ENCODE measurements around the gene PHTF1.

The PHTF1 gene

DNA sequence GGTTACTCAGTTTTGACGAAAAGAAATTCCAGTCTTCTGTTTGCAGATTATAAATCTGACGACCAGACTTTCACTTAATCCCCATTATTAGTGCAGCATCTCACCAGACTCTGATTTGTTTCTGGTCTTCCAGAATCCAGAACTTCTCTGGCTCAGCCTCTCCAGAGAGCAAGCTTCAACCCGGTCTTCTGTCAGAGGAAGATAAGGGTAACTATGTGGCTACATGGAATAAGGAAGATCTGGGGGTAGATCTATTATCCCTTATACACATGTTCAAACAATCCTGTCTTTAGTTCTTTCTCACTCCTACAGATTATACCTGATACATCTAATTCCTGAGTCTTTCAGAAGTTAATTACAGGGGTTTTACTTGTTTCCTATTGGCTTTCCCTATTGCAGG lies 9.9 kb downstream of the PHTF1 start:
- ATAC-seq: no peak
- TF ChIP-seq ESRRG (CRISPR knock-in tag; IDR thresholded peaks at IDR 0.05): no peak
- no peak for TF ChIP-seq ZNF70 (CRISPR knock-in tag; IDR thresholded peaks at IDR 0.05)
- TF ChIP-seq, protein P1, sequence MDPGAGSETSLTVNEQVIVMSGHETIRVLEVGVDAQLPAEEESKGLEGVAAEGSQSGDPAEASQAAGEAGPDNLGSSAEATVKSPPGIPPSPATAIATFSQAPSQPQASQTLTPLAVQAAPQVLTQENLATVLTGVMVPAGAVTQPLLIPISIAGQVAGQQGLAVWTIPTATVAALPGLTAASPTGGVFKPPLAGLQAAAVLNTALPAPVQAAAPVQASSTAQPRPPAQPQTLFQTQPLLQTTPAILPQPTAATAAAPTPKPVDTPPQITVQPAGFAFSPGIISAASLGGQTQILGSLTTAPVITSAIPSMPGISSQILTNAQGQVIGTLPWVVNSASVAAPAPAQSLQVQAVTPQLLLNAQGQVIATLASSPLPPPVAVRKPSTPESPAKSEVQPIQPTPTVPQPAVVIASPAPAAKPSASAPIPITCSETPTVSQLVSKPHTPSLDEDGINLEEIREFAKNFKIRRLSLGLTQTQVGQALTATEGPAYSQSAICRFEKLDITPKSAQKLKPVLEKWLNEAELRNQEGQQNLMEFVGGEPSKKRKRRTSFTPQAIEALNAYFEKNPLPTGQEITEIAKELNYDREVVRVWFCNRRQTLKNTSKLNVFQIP (CRISPR knock-in tag; IDR thresholded peaks at IDR 0.05; ENCODE audit: borderline replicate concordance, low read depth): no peak
- no peak for TF ChIP-seq ZNF565 (CRISPR knock-in tag; conservative IDR thresholded peaks at IDR 0.05; ENCODE audit: low read depth)
- no peak for TF ChIP-seq TCF4 (CRISPR knock-in tag; IDR thresholded peaks at IDR 0.05; ENCODE audit: borderline replicate concordance)
- TF ChIP-seq, protein P2, sequence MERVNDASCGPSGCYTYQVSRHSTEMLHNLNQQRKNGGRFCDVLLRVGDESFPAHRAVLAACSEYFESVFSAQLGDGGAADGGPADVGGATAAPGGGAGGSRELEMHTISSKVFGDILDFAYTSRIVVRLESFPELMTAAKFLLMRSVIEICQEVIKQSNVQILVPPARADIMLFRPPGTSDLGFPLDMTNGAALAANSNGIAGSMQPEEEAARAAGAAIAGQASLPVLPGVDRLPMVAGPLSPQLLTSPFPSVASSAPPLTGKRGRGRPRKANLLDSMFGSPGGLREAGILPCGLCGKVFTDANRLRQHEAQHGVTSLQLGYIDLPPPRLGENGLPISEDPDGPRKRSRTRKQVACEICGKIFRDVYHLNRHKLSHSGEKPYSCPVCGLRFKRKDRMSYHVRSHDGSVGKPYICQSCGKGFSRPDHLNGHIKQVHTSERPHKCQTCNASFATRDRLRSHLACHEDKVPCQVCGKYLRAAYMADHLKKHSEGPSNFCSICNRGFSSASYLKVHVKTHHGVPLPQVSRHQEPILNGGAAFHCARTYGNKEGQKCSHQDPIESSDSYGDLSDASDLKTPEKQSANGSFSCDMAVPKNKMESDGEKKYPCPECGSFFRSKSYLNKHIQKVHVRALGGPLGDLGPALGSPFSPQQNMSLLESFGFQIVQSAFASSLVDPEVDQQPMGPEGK (CRISPR knock-in tag; IDR thresholded peaks at IDR 0.05; ENCODE audit: borderline replicate concordance): no peak
- TF ChIP-seq OSR1 (CRISPR knock-in tag; IDR thresholded peaks at IDR 0.05): no peak
- TF ChIP-seq, protein P3, sequence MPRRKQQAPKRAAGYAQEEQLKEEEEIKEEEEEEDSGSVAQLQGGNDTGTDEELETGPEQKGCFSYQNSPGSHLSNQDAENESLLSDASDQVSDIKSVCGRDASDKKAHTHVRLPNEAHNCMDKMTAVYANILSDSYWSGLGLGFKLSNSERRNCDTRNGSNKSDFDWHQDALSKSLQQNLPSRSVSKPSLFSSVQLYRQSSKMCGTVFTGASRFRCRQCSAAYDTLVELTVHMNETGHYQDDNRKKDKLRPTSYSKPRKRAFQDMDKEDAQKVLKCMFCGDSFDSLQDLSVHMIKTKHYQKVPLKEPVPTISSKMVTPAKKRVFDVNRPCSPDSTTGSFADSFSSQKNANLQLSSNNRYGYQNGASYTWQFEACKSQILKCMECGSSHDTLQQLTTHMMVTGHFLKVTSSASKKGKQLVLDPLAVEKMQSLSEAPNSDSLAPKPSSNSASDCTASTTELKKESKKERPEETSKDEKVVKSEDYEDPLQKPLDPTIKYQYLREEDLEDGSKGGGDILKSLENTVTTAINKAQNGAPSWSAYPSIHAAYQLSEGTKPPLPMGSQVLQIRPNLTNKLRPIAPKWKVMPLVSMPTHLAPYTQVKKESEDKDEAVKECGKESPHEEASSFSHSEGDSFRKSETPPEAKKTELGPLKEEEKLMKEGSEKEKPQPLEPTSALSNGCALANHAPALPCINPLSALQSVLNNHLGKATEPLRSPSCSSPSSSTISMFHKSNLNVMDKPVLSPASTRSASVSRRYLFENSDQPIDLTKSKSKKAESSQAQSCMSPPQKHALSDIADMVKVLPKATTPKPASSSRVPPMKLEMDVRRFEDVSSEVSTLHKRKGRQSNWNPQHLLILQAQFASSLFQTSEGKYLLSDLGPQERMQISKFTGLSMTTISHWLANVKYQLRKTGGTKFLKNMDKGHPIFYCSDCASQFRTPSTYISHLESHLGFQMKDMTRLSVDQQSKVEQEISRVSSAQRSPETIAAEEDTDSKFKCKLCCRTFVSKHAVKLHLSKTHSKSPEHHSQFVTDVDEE (CRISPR knock-in tag; IDR thresholded peaks at IDR 0.05): no peak
- TF ChIP-seq ARNTL (CRISPR knock-in tag; IDR thresholded peaks at IDR 0.05; ENCODE audit: borderline replicate concordance, low read depth): no peak
- no peak for TF ChIP-seq TOX (CRISPR knock-in tag; IDR thresholded peaks at IDR 0.05; ENCODE audit: borderline replicate concordance)
- TF ChIP-seq RARB (CRISPR knock-in tag; IDR thresholded peaks at IDR 0.05): no peak
- no peak for TF ChIP-seq BACH2 (CRISPR knock-in tag; IDR thresholded peaks at IDR 0.05; ENCODE audit: borderline replicate concordance)
- TF ChIP-seq, protein P4, sequence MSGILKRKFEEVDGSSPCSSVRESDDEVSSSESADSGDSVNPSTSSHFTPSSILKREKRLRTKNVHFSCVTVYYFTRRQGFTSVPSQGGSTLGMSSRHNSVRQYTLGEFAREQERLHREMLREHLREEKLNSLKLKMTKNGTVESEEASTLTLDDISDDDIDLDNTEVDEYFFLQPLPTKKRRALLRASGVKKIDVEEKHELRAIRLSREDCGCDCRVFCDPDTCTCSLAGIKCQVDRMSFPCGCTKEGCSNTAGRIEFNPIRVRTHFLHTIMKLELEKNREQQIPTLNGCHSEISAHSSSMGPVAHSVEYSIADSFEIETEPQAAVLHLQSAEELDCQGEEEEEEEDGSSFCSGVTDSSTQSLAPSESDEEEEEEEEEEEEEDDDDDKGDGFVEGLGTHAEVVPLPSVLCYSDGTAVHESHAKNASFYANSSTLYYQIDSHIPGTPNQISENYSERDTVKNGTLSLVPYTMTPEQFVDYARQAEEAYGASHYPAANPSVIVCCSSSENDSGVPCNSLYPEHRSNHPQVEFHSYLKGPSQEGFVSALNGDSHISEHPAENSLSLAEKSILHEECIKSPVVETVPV (CRISPR knock-in tag; IDR thresholded peaks at IDR 0.05): no peak
- TF ChIP-seq ISL1 (CRISPR knock-in tag; IDR thresholded peaks at IDR 0.05): no peak
- no peak for TF ChIP-seq SNAI2 (CRISPR knock-in tag; IDR thresholded peaks at IDR 0.05)
- TF ChIP-seq, protein P5, sequence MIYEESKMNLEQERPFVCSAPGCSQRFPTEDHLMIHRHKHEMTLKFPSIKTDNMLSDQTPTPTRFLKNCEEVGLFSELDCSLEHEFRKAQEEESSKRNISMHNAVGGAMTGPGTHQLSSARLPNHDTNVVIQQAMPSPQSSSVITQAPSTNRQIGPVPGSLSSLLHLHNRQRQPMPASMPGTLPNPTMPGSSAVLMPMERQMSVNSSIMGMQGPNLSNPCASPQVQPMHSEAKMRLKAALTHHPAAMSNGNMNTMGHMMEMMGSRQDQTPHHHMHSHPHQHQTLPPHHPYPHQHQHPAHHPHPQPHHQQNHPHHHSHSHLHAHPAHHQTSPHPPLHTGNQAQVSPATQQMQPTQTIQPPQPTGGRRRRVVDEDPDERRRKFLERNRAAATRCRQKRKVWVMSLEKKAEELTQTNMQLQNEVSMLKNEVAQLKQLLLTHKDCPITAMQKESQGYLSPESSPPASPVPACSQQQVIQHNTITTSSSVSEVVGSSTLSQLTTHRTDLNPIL (CRISPR knock-in tag; IDR thresholded peaks at IDR 0.05; ENCODE audit: low read depth): no peak
- no peak for TF ChIP-seq GLIS3 (CRISPR knock-in tag; IDR thresholded peaks at IDR 0.05)

DNA sequence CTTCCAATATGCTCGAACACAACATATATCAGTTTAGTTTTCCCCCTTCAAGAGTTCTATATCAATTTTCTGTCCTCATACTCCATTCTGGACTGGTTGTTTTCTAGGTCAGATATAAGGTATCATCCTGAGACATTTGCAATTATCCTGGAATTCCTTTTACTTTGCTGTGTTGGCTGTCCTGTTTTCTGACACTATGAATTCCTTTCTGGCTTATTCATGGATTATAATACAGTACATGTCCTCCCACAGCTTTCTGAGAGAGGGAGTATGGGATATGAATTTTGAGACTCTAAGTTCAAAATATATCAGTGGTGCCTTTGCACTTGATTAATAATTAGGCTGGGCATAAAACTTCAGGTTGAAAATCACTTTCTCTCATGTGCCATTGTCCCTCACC lies 11.9 kb downstream of the PHTF1 start:
- TF ChIP-seq ZNF565 (CRISPR knock-in tag; conservative IDR thresholded peaks at IDR 0.05; ENCODE audit: low read depth) (no peak), SNAI2 (CRISPR knock-in tag; IDR thresholded peaks at IDR 0.05) (no peak), ZNF70 (CRISPR knock-in tag; IDR thresholded peaks at IDR 0.05) (no peak), OSR1 (CRISPR knock-in tag; IDR thresholded peaks at IDR 0.05) (no peak), GLIS3 (CRISPR knock-in tag; IDR thresholded peaks at IDR 0.05) (no peak), CSDC2 (CRISPR knock-in tag; IDR thresholded peaks at IDR 0.05) (no peak), BACH2 (CRISPR knock-in tag; IDR thresholded peaks at IDR 0.05; ENCODE audit: borderline replicate concordance) (no peak), ESRRG (CRISPR knock-in tag; IDR thresholded peaks at IDR 0.05) (no peak)
- TF ChIP-seq, protein P3 (CRISPR knock-in tag; IDR thresholded peaks at IDR 0.05): no peak
- TF ChIP-seq, protein P5 (CRISPR knock-in tag; IDR thresholded peaks at IDR 0.05; ENCODE audit: low read depth): no peak
- TF ChIP-seq, protein P2 (CRISPR knock-in tag; IDR thresholded peaks at IDR 0.05; ENCODE audit: borderline replicate concordance): no peak
- TF ChIP-seq, protein P1 (CRISPR knock-in tag; IDR thresholded peaks at IDR 0.05; ENCODE audit: borderline replicate concordance, low read depth): no peak
- peak; percentile 83 for ATAC-seq
